ENCODE measurements around the gene TAPT1. TPM values are rescaled to one million over a fixed set of nuclear protein-coding genes. Genes with fewer than 3 reads are reported as not detected.

TAPT1 gene
- total RNA-seq, 1 donor from 2014 or later: 72.8 TPM

GRCh38 chr4:16116493-16116990, 109.7 kb downstream of the TAPT1 start:
- no peak for DNase-seq
- Histone ChIP-seq H3K27me3 (ENCODE audit: low read depth) (no peaks in the 10 kb centered on the region), H3K4me3 (no peak overlapping the region), H3K9me3 (no peaks in the 10 kb centered on the region), H3K36me3 (no peaks in the 10 kb centered on the region), H3K27ac (no peak overlapping the region), H3K4me1 (no peaks in the 10 kb centered on the region)
- intact Hi-C loops (cut with DNase I): no loop called here
- no peak for TF ChIP-seq CTCF (IDR thresholded peaks at IDR 0.05)
- no peak for ATAC-seq

- Histone ChIP-seq H3K36me3 (no peaks in the 10 kb centered on the region), H3K4me1 (no peaks in the 10 kb centered on the region), H3K27ac (no peak overlapping the region), H3K4me3 (no peak overlapping the region), H3K27me3 (ENCODE audit: low read depth) (no peaks in the 10 kb centered on the region), H3K9me3 (no peaks in the 10 kb centered on the region)
- TF ChIP-seq CTCF (IDR thresholded peaks at IDR 0.05): no peak
- intact Hi-C loops (cut with DNase I): no loop called here
- DNase-seq (no peak), ATAC-seq (no peak)
Measured at GRCh38 chr4:16116019-16116418, 110.3 kb downstream of the TAPT1 start.

- DNase-seq (no peak), ATAC-seq (no peak)
- intact Hi-C loops (cut with DNase I): no loop called here
- Histone ChIP-seq H3K27ac (no peak overlapping the region), H3K27me3 (ENCODE audit: low read depth) (no peaks in the 10 kb centered on the region), H3K9me3 (no peaks in the 10 kb centered on the region), H3K36me3 (no peaks in the 10 kb centered on the region), H3K4me1 (no peaks in the 10 kb centered on the region), H3K4me3 (no peak overlapping the region)
- no peak for TF ChIP-seq CTCF (IDR thresholded peaks at IDR 0.05)
Measured at GRCh38 chr4:16114546-16114945, 111.7 kb downstream of the TAPT1 start.

- no peaks in the 10 kb centered on the region for H3K4me1 ChIP-seq
- no peaks in the 10 kb centered on the region for H3K36me3 ChIP-seq
- TF ChIP-seq CTCF (IDR thresholded peaks at IDR 0.05): no peak
- H3K27me3 ChIP-seq (ENCODE audit: low read depth): no peaks in the 10 kb centered on the region
- H3K4me3 ChIP-seq: no peak overlapping the region
- H3K9me3 ChIP-seq: no peaks in the 10 kb centered on the region
- DNase-seq (no peak), ATAC-seq (no peak)
- no peak overlapping the region for H3K27ac ChIP-seq
- intact Hi-C loops (cut with DNase I): no loop called here
Measured at GRCh38 chr4:16113741-16114140, 112.5 kb downstream of the TAPT1 start.

GRCh38 chr4:16111533-16111932, 114.7 kb downstream of the TAPT1 start:
- DNase-seq (no peak), ATAC-seq (no peak)
- intact Hi-C loops (cut with DNase I): no loop called here
- H3K27me3 ChIP-seq (ENCODE audit: low read depth): no peaks in the 10 kb centered on the region
- no peak overlapping the region for H3K4me3 ChIP-seq
- H3K4me1 ChIP-seq: no peaks in the 10 kb centered on the region
- H3K27ac ChIP-seq: no peak overlapping the region
- TF ChIP-seq CTCF (IDR thresholded peaks at IDR 0.05): no peak
- H3K36me3 ChIP-seq: no peaks in the 10 kb centered on the region
- H3K9me3 ChIP-seq: no peaks in the 10 kb centered on the region

Data from lower lobe of right lung (tissue), 2 donors.